Measurements from ENCODE around the gene CD96. TPM values are rescaled to one million over a fixed set of nuclear protein-coding genes. Genes with fewer than 3 reads are reported as not detected.
A peak's percentile ranks its signal among the peaks of the same experiment; 100 is the strongest.

CD96 gene
- total and polyA plus RNA-seq, 2 experiments from 2014 or later = 0.91 TPM; not detected in 1

- no peak overlapping the region for H3K4me3 Mint-ChIP-seq
- no peak overlapping the region for H3K4me3 ChIP-seq
- H3K4me2 ChIP-seq = no peak overlapping the region
- no peaks in the 10 kb centered on the region for H3K79me2 ChIP-seq (replicated peaks; ENCODE audit: insufficient read depth)
- no peaks in the 10 kb centered on the region for H3K27me3 ChIP-seq (ENCODE audit: insufficient read depth)
- H3K36me3 ChIP-seq (ENCODE audit: insufficient read depth) = no peaks in the 10 kb centered on the region
- H3K4me1 Mint-ChIP-seq = peaks cover 7% of the 10 kb centered on the region; the same call in 2 of the 3 replicates
- TF ChIP-seq STAT1 (IDR thresholded peaks at IDR 0.05; ENCODE audit: unreplicated experiment) (no peak), NANOG (IDR thresholded peaks at IDR 0.05; ENCODE audit: borderline replicate concordance) (no peak), POLR2AphosphoS5 (IDR thresholded peaks at IDR 0.05; ENCODE audit: low read depth) (no peak), ZNF462 (CRISPR knock-in tag; IDR thresholded peaks at IDR 0.05) (no peak)
- H3K36me3 Mint-ChIP-seq (ENCODE audit: low read depth) = no peaks in the 10 kb centered on the region
- no peaks in the 10 kb centered on the region for H3K4me1 ChIP-seq (ENCODE audit: insufficient read depth)
- H3F3A ChIP-seq (replicated peaks; ENCODE audit: low read depth) = no peaks in the 10 kb centered on the region
- H3K9me2 ChIP-seq (ENCODE audit: insufficient read depth) = no peaks in the 10 kb centered on the region
- DNase-seq (ENCODE audit: low spot score) (no peak), ATAC-seq (no peak)
- H3K27me3 Mint-ChIP-seq (ENCODE audit: insufficient read depth, low read depth, poor library complexity) = no peaks in the 10 kb centered on the region
- H3K27ac ChIP-seq (ENCODE audit: low read depth) = no peak overlapping the region
- H4K20me1 ChIP-seq (replicated peaks; ENCODE audit: insufficient read depth) = no peaks in the 10 kb centered on the region
- no peaks in the 10 kb centered on the region for H3K9me3 Mint-ChIP-seq
- H3K27ac Mint-ChIP-seq = no peak overlapping the region
- H2AFZ ChIP-seq = no peak overlapping the region
Observed at GRCh38 chr3:111506435-111506834, 35.6 kb upstream of the CD96 start.

GRCh38 chr3:111509308-111509707, 32.7 kb upstream of the CD96 start:
- peak; percentile 20 for DNase-seq (ENCODE audit: low spot score)
- Mint-ChIP-seq H3K36me3 (ENCODE audit: low read depth) (no peaks in the 10 kb centered on the region), H3K27ac (no peak overlapping the region), H3K4me3 (no peak overlapping the region), H3K27me3 (ENCODE audit: insufficient read depth, low read depth, poor library complexity) (no peaks in the 10 kb centered on the region), H3K4me1 (peaks cover 7% of the 10 kb centered on the region; the same call in 2 of the 3 replicates), H3K9me3 (no peaks in the 10 kb centered on the region)
- no peak overlapping the region for H3K4me3 ChIP-seq
- no peaks in the 10 kb centered on the region for H3K9me2 ChIP-seq (ENCODE audit: insufficient read depth)
- no peaks in the 10 kb centered on the region for H3K4me1 ChIP-seq (ENCODE audit: insufficient read depth)
- H4K20me1 ChIP-seq (replicated peaks; ENCODE audit: insufficient read depth) = no peaks in the 10 kb centered on the region
- ATAC-seq = no peak
- peak overlapping the region; percentile 53; the same call in 1 of the 2 replicates for H2AFZ ChIP-seq
- H3K79me2 ChIP-seq (replicated peaks; ENCODE audit: insufficient read depth) = no peaks in the 10 kb centered on the region
- no peak overlapping the region for H3K27ac ChIP-seq (ENCODE audit: low read depth)
- no peaks in the 10 kb centered on the region for H3K36me3 ChIP-seq (ENCODE audit: insufficient read depth)
- H3F3A ChIP-seq (replicated peaks; ENCODE audit: low read depth) = no peaks in the 10 kb centered on the region
- H3K27me3 ChIP-seq (ENCODE audit: insufficient read depth) = no peaks in the 10 kb centered on the region
- no peak overlapping the region for H3K4me2 ChIP-seq
- no peak for TF ChIP-seq STAT1 (IDR thresholded peaks at IDR 0.05; ENCODE audit: unreplicated experiment)
- TF ChIP-seq CREB1 (CRISPR knock-in tag; IDR thresholded peaks at IDR 0.05; ENCODE audit: low read depth) = no peak
- no peak for TF ChIP-seq POLR2AphosphoS5 (IDR thresholded peaks at IDR 0.05; ENCODE audit: low read depth)
- TF ChIP-seq ZNF331 (CRISPR knock-in tag; IDR thresholded peaks at IDR 0.05; ENCODE audit: low read depth) = no peak
- no peak for TF ChIP-seq ETS1 (IDR thresholded peaks at IDR 0.05)
- TF ChIP-seq NANOG (IDR thresholded peaks at IDR 0.05; ENCODE audit: borderline replicate concordance) = no peak

All from GM23338 (cell line).